ENCODE data around the gene STK32B. TPM values are rescaled to one million over a fixed set of nuclear protein-coding genes. Genes with fewer than 3 reads are reported as not detected.

STK32B gene
- total RNA-seq, 1 experiment from 2014 or later = 11.6 TPM

GRCh38 chr4:5142726-5143125 is 91.4 kb downstream of the STK32B start:
- intact Hi-C loops (cut with micrococcal nuclease; ENCODE audit: unreplicated experiment) = loop anchor here (1.0 to 10.0 kb wide), 2 partner anchors 91 to 148 kb away; partner anchors contain the start of gene STK32B
- no peak for ATAC-seq
- no TSS peak for BruUV-seq (replicated peaks)
- Histone ChIP-seq H3K9me3 (ENCODE audit: control insufficient read depth, insufficient read depth, low read depth, low read length) (no peaks in the 10 kb centered on the region), H3K36me3 (ENCODE audit: control insufficient read depth, insufficient read depth, low read length) (no peaks in the 10 kb centered on the region), H3K4me3 (ENCODE audit: low read depth in 2 of 2, low read length in 2 of 2) (no peak overlapping the region), H3K4me1 (ENCODE audit: control insufficient read depth, insufficient read depth, low read length) (no peaks in the 10 kb centered on the region), H3K27ac (ENCODE audit: low read length) (no peak overlapping the region), H3K27me3 (ENCODE audit: control insufficient read depth, insufficient read depth, low read length) (no peaks in the 10 kb centered on the region)
- ChIA-PET POLR2A (no interaction called here), CTCF (no interaction called here)
- TF ChIP-seq TCF7L2 (IDR thresholded peaks at IDR 0.05; ENCODE audit: low read depth, low read length) (no peak), CTCF (IDR thresholded peaks at IDR 0.05) (peak; percentile 68)
- DNase-seq (ENCODE audit: low read depth, low spot score) = no peak
- in situ Hi-C loops (cut with HindIII; ENCODE audit: low pct_unique_long_range_greater_than_20kb, low sequenced_read_pairs) = no loop called here

- TF ChIP-seq REST (IDR thresholded peaks at IDR 0.05; ENCODE audit: insufficient read depth in 1 of 2, low read depth in 2 of 2, low read length in 1 of 2) (no peak), TCF7L2 (IDR thresholded peaks at IDR 0.05; ENCODE audit: low read depth, low read length) (no peak), POLR2AphosphoS5 (IDR thresholded peaks at IDR 0.05; ENCODE audit: low read depth, low read length) (no peak), SIN3A (IDR thresholded peaks at IDR 0.05; ENCODE audit: borderline replicate concordance, insufficient read depth, low read depth, low read length) (no peak), CTCF (IDR thresholded peaks at IDR 0.05) (no peak)
- ChIA-PET POLR2A (no interaction called here), CTCF (no interaction called here)
- BruUV-seq (replicated peaks) = no TSS peak
- in situ Hi-C loops (cut with HindIII; ENCODE audit: low pct_unique_long_range_greater_than_20kb, low sequenced_read_pairs) = no loop called here
- Histone ChIP-seq H3K27me3 (ENCODE audit: control insufficient read depth, insufficient read depth, low read length) (no peaks in the 10 kb centered on the region), H3K27ac (ENCODE audit: low read length) (no peak overlapping the region), H3K4me3 (ENCODE audit: low read depth in 2 of 2, low read length in 2 of 2) (no peak overlapping the region), H3K4me1 (ENCODE audit: control insufficient read depth, insufficient read depth, low read length) (no peaks in the 10 kb centered on the region), H3K36me3 (ENCODE audit: control insufficient read depth, insufficient read depth, low read length) (no peaks in the 10 kb centered on the region), H3K9me3 (ENCODE audit: control insufficient read depth, insufficient read depth, low read depth, low read length) (no peaks in the 10 kb centered on the region)
- intact Hi-C loops (cut with micrococcal nuclease; ENCODE audit: unreplicated experiment) = loop anchor here (10.0 kb wide), 1 partner anchor 149 kb away; no protein-coding TSS in a partner anchor
- no peak for ATAC-seq
- DNase-seq (ENCODE audit: low read depth, low spot score) = no peak
Observed at GRCh38 chr4:5143306-5143861, 92.1 kb downstream of the STK32B start.

Data from Panc1 (cell line).